Vagina (tissue), 2 donors: Measurements from ENCODE around the gene CREBL2. TPM values are rescaled to one million over a fixed set of nuclear protein-coding genes. Genes with fewer than 3 reads are reported as not detected.

Experiments
- DNase-seq, 2 donors: peaks; one replicate each; pipeline ENCODE4 v3.0.0-alpha.2; 2017; ENCODE audit errors: extremely low spot score in 2 of 2
- H3K27ac ChIP-seq: fragments of 200-600 bp; sonication (generic); one replicate; pipeline ENCODE4 v1.5.1; 2019
- H3K27me3 ChIP-seq: fragments of 200-600 bp; sonication (generic); one replicate; pipeline ENCODE4 v1.5.1; 2019
- H3K36me3 ChIP-seq, 2 donors: fragments of 200-600 bp; sonication (generic); one replicate each; pipeline ENCODE4 v1.5.1; 2017 to 2019
- H3K4me1 ChIP-seq: fragments of 200-600 bp; sonication (generic); one replicate; pipeline ENCODE4 v1.5.1; 2019
- H3K4me3 ChIP-seq, 2 donors: fragments of 200-600 bp; sonication (generic); 1 replicate in 1 of 2; 2 replicates in 1 of 2; pipeline ENCODE4 v1.5.1; 2016 to 2019
- H3K9me3 ChIP-seq: fragments of 200-600 bp; sonication (generic); one replicate; pipeline ENCODE4 v1.5.1; 2019
- POLR2A ChIP-seq, 2 donors: fragments of 450-650 bp; IDR thresholded peaks; one replicate each; pipeline ENCODE4 v1.6.1; 2017; ENCODE audit warnings: antibody characterized with exemption in 2 of 2, mild to moderate bottlenecking in 2 of 2, moderate library complexity in 2 of 2
- POLR2AphosphoS5 ChIP-seq, 2 donors: sonication (generic); formaldehyde crosslinking; IDR thresholded peaks; one replicate each; pipeline ENCODE4 v1.9.0; 2017; ENCODE audit warnings: antibody characterized with exemption in 2 of 2, mild to moderate bottlenecking in 2 of 2, low read depth in 1 of 2; ENCODE audit not compliant: insufficient read depth in 1 of 2
- intact Hi-C: fragments of 100-400 bp; cut with DNase I; formaldehyde crosslinking; loops from one replicate; pipeline ENCODE4 v1.15.1; 2023
- total RNA-seq: library from RNA; depleted of rRNA; stranded (reverse); fragments of >200 nt; gene quantifications from one replicate; pipeline ENCODE4 v1.2.3, GENCODE V29; 2016
- TF ChIP-seq, protein P1 (sequence below), 3 experiments: fragments of 450-650 bp in 2 of 3; fragments of 200-600 bp in 1 of 3; sonication (generic) in 1 of 3; IDR thresholded peaks; one replicate each; pipeline ENCODE4 v1.5.1; 2017 to 2019; ENCODE audit warnings: antibody characterized with exemption in 3 of 3, mild to moderate bottlenecking in 2 of 3, moderate library complexity in 2 of 3

CREBL2 gene
- total RNA-seq, 1 donor from 2014 or later: 29.0 TPM

DNA sequence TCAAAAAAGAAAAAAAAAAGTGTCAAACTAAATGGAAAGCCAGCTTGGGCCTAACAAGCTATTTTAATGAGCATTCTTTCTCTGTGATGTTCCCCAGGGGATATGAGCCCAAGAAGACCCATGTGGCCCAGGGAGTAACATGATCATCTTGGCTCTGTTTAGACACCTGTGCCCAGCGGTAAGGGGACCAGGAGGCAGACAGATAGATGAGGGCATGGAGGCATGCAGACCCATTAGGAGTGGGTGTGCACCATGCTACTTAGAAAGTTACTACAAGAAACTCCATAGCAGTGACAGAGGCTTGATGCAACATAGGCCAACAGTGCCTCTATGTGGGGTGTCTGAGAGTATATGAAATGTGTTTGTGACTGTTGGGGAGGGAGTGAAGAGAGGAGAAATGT, 3.1 kb upstream of the CREBL2 start:
- Histone ChIP-seq H3K9me3 (no peaks in the 10 kb centered on the region), H3K4me3 (no peak overlapping the region), H3K27me3 (no peaks in the 10 kb centered on the region), H3K36me3 (no peaks in the 10 kb centered on the region), H3K27ac (no peak overlapping the region), H3K4me1 (peaks cover 18% of the 10 kb centered on the region)
- TF ChIP-seq, protein P1, sequence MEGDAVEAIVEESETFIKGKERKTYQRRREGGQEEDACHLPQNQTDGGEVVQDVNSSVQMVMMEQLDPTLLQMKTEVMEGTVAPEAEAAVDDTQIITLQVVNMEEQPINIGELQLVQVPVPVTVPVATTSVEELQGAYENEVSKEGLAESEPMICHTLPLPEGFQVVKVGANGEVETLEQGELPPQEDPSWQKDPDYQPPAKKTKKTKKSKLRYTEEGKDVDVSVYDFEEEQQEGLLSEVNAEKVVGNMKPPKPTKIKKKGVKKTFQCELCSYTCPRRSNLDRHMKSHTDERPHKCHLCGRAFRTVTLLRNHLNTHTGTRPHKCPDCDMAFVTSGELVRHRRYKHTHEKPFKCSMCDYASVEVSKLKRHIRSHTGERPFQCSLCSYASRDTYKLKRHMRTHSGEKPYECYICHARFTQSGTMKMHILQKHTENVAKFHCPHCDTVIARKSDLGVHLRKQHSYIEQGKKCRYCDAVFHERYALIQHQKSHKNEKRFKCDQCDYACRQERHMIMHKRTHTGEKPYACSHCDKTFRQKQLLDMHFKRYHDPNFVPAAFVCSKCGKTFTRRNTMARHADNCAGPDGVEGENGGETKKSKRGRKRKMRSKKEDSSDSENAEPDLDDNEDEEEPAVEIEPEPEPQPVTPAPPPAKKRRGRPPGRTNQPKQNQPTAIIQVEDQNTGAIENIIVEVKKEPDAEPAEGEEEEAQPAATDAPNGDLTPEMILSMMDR (IDR thresholded peaks at IDR 0.05): no peak
- TF ChIP-seq POLR2AphosphoS5 (IDR thresholded peaks at IDR 0.05; ENCODE audit: insufficient read depth in 1 of 2, low read depth in 1 of 2): no peak
- TF ChIP-seq POLR2A (IDR thresholded peaks at IDR 0.05): no peak
- DNase-seq: no peak
- intact Hi-C loops: no loop called here

DNA sequence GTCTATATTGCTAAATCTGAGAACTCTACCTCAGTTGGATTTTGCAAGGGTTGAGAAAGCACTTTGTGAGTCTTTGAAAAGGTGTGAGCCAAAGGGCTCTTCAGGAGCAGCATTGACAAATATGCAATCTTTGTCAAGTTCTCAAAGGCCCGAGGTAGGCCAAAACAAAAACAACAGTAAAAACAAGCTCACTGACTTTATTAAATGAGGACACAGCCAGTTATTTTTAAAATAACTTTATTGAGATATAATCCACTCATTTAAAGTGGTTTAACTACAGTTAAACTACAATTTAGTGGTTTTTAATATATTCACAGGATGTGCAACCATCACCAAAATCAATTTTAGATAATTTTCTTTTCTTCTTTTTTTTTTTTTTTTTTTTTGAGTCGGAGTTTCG, 2.0 kb upstream of the CREBL2 start:
- H3K27ac ChIP-seq: no peak overlapping the region
- H3K4me1 ChIP-seq: peaks cover 27% of the 10 kb centered on the region
- H3K4me3 ChIP-seq: no peak overlapping the region
- no peaks in the 10 kb centered on the region for H3K9me3 ChIP-seq
- H3K27me3 ChIP-seq: no peaks in the 10 kb centered on the region
- intact Hi-C loops: no loop called here
- TF ChIP-seq POLR2A (IDR thresholded peaks at IDR 0.05): no peak
- TF ChIP-seq, protein P1 (IDR thresholded peaks at IDR 0.05): no peak
- TF ChIP-seq POLR2AphosphoS5 (IDR thresholded peaks at IDR 0.05; ENCODE audit: insufficient read depth in 1 of 2, low read depth in 1 of 2): no peak
- H3K36me3 ChIP-seq: no peaks in the 10 kb centered on the region
- no peak for DNase-seq

DNA sequence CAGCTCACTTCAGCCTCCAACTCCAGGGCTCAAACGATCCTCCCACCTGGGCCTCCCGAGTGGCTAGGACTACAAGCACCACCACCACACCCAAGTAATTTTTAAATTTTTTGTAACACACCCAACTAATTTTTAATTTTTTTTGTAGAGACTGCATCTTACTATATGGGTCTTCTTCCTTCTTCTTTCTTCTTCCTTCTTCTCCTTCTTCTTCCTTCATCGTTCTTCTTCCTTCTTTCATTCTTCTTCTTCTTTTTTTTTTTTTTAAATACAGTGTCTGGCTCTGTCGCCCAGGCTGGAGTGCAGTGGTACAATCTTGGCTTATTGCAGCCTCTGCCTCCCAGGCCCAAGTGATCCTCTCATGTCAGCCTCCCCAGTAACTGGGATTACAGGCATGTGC, 965 bp upstream of the CREBL2 start:
- Histone ChIP-seq H3K9me3 (no peaks in the 10 kb centered on the region), H3K36me3 (no peaks in the 10 kb centered on the region), H3K27ac (peak overlapping the region; percentile 89), H3K27me3 (no peaks in the 10 kb centered on the region), H3K4me3 (peak overlapping the region; percentile 57 to 62), H3K4me1 (peaks cover 36% of the 10 kb centered on the region)
- no peak for DNase-seq
- TF ChIP-seq, protein P1 (IDR thresholded peaks at IDR 0.05): no peak
- no peak for TF ChIP-seq POLR2AphosphoS5 (IDR thresholded peaks at IDR 0.05; ENCODE audit: insufficient read depth in 1 of 2, low read depth in 1 of 2)
- TF ChIP-seq POLR2A (IDR thresholded peaks at IDR 0.05): no peak
- intact Hi-C loops: no loop called here

DNA sequence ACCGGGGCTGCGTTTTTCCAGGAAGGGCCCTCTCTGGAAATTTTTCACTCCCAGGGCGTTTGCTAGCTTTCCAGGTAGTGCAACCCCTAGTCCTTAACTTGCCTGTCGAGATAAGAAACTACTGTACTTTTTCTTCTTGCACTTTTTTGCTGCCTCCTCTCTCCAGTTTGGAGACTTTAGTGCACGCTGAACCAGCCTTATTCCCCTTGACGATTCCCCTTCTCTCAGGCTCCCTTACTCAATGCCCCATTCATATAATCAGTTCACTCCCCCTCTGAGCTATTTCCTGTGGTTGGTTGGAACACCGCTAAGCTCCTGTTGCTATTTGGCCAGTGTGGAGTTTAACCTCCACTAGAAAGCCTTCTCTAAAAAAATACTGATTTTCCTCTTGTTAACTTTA, 682 bp downstream of the CREBL2 start:
- TF ChIP-seq, protein P1 (IDR thresholded peaks at IDR 0.05): no peak
- no peak for TF ChIP-seq POLR2AphosphoS5 (IDR thresholded peaks at IDR 0.05; ENCODE audit: insufficient read depth in 1 of 2, low read depth in 1 of 2)
- TF ChIP-seq POLR2A (IDR thresholded peaks at IDR 0.05): no peak
- intact Hi-C loops: no loop called here
- no peak for DNase-seq
- Histone ChIP-seq H3K4me3 (peak overlapping the region; percentile 57 to 62), H3K27me3 (no peaks in the 10 kb centered on the region), H3K27ac (peak overlapping the region; percentile 89), H3K9me3 (no peaks in the 10 kb centered on the region), H3K4me1 (peaks cover 52% of the 10 kb centered on the region), H3K36me3 (no peaks in the 10 kb centered on the region)

- Histone ChIP-seq H3K4me1 (peaks cover 52% of the 10 kb centered on the region), H3K36me3 (no peaks in the 10 kb centered on the region), H3K4me3 (no peak overlapping the region), H3K27ac (peak overlapping the region; percentile 89), H3K27me3 (no peaks in the 10 kb centered on the region), H3K9me3 (no peaks in the 10 kb centered on the region)
- no peak for DNase-seq
- TF ChIP-seq POLR2A (IDR thresholded peaks at IDR 0.05): no peak
- TF ChIP-seq, protein P1 (IDR thresholded peaks at IDR 0.05): no peak
- no peak for TF ChIP-seq POLR2AphosphoS5 (IDR thresholded peaks at IDR 0.05; ENCODE audit: insufficient read depth in 1 of 2, low read depth in 1 of 2)
- intact Hi-C loops: no loop called here
Observed at GRCh38 chr12:12613344-12613743, 1.7 kb downstream of the CREBL2 start.
